Daoy (cell line): ENCODE measurements around the gene SUPT16H. TPM values are rescaled to one million over a fixed set of nuclear protein-coding genes. Genes with fewer than 3 reads are reported as not detected.
A peak's percentile ranks its signal among the peaks of the same experiment; 100 is the strongest.
"Not testable (repeated sequence)": the region's sequence is repeated elsewhere in the genome, so short reads cannot be mapped to it uniquely, and the experiment has no call there.

Experiments used
- DNase-seq: peaks from one replicate; pipeline ENCODE4 v3.0.0-alpha.2; 2015; ENCODE audit warnings: low read depth
- total RNA-seq: library from RNA; depleted of rRNA; stranded (reverse); fragments of >200 nt; shearing (Covaris generic); gene quantifications from 2 replicates; pipeline ENCODE4 v1.2.3, GENCODE V29; 2014; rRNA removed

The SUPT16H gene
- 196 and 201 TPM in 2 replicates for total RNA-seq

DNA sequence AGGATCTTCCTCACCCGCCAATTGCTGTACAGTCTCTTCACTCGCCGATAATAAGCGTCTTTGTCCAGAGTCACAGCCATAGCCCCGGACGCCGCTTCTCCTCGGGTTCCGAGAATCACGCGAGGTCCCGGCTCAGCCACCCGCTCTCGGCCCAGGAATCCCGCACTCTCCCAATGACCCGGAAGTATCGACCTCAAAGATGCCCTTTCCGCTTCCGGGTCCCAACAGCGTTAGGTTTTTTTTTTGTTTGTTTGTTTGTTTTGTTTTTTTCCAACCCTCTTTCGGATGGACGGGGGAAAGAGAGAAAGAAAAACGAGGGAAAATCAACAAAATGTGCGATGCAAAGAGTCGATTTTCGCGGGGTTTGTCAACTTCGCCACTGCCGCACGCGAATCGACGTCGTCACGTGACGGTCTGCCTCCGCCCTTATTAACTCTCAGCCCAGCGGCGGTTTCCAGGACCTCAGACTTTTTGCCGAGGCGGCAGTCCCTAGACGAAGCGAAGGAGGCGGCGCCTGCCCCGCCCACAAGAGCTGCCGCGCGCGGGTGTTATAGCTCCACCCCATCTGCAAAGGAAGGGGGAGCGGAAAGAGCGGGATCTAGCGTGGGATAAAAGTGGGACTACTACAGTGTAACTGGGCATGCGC is at the start of gene SUPT16H:
TSS of gene SUPT16H (minus strand) at position 172 of the 646 bp plus-strand sequence. CDS start at position 80, 92 bp downstream.
- DNase-seq: peak; percentile 98

DNA sequence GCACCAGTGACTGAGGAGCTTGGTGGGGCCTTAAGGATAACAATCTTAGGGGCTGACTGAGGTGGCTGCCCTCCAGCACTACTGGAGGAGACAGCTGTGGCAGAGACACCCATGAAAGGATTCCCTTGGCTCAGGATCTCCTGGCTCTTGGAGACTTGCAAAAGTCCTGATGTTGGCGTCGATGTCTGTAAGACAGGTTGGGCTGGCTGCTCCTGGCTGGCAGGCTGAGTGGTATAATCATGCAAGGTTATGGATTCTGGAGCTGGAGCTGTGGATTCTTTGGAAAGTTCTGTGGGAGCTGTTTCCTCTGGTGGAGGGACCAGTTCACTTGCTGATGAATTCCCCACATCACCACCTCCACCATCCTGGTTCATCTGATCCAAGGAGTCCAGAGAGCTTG is 47.3 kb upstream of the SUPT16H start:
- DNase-seq: no peak

DNA sequence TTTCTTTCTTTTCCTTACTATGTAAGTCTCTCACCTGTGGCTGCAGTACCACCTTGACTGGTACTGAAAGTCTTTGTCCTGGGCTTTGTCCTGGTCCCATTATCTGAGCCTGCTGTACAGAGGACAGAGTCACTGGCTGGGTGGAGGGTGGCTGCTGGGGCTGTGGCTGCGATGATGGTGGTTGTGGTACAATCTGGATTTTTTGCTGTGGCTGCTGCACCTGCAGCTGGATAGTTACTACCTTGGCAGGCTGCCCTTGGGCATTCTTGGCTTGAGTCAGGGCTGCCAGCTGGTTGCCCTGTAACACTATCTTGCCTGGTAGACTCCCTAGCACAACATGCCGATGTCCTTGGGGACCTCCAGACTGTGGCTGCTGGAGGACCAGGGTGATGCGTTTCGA is 45.1 kb upstream of the SUPT16H start:
- peak; percentile 10 for DNase-seq

DNA sequence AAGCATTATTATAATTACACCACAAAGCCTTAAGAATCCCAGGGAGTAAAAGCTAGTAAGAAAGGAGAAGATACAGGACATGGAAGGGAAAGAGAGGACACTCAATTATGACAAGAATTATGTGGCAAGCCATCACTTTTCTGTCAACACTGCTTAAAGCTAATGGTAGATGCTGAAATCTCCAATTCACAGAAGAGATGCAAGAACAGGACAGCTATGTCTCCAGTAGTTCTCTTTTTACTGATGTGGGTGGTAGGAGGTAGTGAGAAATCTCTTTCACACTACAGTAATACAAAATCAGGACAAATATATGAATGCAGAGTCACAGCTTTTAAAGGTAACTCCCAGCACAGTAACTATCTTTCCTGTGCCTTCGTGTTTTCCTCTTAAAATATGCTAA is 42.9 kb upstream of the SUPT16H start:
- no peak for DNase-seq

DNA sequence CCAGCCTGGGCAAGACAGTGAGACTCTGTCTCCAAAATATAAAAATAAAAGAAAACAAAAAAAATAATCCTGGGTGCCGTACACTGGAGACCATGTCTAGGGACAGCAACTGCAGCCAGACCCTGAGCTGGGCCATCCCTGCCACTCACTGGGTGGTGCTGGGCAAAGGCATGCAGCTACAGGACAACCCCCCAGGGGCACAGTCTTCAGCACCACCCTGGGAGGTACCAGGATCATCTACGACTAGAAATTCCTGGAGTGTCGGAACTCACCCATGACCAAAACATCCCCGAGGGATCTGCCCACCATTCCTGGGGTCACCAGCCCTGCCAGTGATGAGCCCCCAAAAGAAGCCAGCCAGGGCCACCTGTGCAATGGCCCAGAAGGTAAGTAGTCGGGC is 35.7 kb upstream of the SUPT16H start:
- DNase-seq: no peak

DNA sequence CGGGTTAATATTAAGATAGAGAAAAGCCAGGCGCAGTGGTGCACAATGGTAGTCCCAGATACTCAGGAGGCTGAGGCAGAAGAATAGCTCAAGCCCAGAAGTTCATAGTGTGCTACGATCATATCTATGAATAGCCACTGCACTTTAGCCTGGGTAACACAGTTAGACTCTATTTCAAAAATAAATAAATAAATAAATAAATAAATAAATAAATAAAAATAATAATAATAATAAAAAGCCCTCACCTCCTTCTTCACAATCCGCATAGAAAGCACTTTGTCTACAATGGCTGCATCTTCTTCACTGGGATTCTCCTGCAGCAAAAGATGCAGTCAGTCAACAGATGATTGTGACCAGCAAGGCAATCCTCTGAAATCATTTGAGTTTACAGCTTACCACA is 31.5 kb upstream of the SUPT16H start:
- no peak for DNase-seq

DNA sequence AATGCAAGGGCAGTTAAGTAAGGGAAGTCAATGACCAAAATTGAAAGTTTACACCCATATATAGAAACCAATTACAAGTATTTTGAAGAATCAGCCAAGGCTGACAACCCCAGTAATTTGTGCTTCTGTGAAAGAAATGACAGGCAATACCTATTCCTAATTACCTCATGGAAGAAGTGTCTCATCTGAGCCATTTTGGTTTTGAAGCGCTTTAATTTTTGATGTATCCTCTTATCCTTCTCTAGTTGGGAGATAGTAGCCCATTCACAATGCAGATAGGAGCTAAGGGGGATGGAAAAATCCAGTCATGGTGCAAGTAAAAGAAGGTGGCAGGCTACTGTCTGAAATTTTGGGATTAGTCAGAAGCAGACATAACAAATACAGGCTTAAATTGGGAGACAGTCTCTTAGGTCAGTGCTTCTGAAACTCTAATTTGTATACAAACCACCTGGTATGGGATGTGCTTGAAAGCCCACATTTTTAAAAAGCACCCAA is 30.4 kb upstream of the SUPT16H start:
- no peak for DNase-seq

DNA sequence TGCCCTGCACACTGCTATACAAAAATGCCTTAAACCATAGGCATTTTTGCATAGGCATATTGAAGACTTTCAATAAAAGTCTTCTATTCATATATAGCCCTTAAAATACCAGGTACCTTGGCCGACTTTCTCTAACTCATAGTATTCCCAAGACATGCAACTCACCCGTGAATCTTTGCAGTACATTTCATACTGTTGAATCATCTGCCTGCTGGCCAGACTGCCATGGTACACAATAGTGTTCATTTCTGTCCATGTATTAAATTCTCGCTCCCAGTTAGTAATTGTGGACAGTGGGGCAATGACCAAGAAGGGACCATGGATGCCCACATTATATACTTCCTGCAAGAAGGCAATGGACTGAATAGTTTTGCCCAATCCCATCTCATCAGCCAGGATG is 24.3 kb upstream of the SUPT16H start:
- peak; percentile 29 for DNase-seq

DNA sequence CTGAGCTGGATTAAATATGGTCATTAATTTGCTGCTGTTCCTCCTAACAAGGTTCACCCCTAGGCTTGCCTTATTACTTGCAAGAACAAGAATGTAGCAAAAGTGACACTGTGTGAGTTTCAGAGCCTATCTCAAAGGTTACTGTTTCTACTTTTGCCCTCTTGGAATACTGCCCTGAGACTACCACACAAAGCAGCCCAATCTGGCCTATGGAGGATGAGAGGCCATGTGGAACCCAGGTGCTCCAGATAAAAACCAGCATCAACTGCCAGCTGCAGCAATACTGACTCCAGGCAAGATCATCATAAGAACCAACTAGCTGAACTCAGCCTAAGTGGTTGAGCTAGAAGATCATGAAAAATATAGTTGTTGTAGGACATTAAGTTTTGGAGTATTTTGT is 22.4 kb upstream of the SUPT16H start:
- no peak for DNase-seq

DNA sequence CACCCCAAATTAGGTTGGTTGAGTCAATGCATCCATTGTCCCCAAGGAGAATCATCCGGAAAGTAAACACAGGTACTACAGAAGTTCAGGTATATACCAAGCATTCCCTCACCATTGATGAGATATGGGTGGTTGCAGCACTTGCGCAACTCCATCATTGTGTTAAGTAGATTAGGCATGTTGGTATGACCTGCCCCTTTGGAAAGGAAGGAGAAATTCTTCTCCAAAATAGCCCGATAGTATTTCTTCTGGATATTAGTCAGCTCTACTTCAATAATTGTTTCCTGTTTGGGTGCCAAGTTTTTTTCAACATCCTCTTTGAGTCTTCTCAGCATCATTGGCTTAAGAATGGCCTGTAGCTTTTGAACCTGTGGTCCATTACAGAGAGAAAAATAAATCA is 21.3 kb upstream of the SUPT16H start:
- no peak for DNase-seq

DNA sequence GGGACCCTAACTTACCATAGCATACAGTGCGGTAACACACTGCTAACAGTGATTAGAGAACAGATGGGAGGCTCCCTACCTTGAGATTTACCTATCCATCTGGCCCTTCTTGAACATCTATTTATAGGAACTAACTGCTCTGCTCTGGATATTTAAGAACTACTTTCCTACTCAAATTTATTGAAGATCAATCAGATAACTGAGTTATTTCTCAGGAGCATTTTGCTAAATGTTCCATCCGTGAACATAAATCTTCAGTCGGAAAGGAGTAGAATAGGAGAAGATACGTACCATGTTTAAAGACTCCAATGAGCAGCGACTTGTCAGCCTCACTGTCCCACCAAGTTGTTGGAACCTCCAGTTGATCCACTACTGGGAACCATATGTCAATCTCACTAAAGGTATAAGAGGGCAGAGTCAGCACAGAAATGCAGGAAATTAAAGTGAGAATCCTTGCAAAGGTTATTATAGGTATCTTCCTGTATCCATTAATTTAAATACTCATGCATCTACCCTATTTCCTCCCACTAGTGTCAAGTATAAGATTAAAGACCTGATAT is 15.6 kb upstream of the SUPT16H start:
- no peak for DNase-seq

DNA sequence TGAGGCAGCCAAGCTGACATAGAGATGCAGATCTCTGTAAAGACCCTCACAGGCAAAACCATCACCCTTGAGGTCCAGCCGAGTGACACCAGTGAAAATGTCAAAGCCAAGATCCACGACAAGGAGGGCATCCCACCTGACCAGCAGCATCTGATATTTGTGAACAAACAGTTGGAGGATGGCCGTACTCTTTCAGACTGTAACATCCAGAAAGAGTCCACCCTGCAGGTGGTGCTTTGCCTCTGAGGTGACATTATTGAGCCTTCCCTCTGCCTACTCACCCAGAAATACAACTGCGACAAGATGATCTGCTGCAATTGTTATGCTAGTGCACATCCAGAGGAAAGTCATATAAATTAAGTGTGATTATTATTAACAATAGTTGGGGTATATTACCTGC is 15.1 kb upstream of the SUPT16H start:
- no peak for DNase-seq

DNA sequence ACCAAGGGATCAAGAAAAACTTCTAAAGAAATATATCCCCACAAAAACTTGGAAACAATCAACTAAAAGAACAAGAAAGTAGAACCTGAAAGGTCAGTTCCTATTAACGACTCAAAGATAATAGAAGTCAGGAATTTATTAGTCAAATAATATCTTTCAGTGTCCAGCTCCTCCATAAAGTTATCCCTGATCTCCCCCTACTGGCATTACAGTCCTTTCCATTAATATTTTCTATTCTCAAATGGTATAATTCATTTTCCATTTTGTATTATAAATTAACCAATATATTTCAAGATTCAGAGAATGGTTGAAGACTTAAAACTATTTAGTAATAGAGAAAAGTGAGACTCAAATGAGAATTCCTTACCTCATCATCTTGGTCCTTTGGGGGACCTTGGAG is 11.6 kb upstream of the SUPT16H start:
- DNase-seq: no peak

DNA sequence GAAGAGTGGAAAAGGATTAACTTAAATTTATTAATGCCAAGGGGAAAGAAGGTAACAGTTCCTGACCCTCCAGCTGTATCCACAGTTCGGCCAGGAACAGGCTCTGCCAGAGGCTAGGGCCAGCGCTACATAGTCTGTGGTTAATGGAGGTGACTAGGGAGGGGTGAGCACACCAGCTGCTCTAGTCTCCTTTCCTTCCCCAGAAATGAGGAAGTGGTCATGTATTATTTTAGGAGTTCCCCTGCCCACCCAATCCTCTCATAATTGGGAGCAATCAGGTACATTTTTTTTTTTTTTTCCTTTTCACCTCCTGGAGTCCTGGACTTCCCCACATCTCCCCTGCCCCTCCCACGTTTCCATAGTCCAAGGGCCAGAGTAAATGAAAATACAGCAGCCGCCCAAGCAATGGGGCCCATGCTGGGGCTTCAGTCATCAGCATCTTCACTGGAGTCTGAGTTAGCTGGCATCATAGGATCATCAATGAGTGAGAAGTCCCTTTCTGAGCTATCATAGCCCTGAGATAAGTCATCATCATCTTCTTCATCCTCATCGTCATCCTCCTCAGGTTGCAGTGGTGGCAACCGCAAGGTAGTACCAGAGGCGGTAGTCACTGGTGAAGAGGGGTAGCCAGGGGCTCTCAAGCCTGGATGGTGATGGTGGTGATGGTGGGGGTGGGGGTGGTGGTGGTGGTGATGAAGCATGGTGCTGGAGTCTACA is 1.5 kb upstream of the SUPT16H start:
- DNase-seq: no peak

DNA sequence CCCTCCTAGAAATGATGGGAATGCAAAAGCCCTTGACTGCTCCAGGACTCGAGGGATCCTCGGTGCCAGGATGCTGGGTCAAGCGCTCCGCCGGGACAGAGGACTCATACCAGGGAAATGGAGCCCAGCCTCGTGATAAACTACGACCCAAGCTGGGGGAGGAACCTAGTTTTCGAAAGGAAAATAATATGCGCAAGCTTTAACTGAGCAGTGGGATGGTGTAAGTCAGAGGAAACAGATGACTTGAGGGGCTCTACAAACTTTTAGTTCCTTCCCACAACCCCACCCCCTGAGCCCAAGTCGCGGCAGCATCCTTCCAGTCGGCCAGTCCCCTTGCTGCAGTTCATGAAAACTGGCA is 654 bp upstream of the SUPT16H start:
- no peak for DNase-seq

DNA sequence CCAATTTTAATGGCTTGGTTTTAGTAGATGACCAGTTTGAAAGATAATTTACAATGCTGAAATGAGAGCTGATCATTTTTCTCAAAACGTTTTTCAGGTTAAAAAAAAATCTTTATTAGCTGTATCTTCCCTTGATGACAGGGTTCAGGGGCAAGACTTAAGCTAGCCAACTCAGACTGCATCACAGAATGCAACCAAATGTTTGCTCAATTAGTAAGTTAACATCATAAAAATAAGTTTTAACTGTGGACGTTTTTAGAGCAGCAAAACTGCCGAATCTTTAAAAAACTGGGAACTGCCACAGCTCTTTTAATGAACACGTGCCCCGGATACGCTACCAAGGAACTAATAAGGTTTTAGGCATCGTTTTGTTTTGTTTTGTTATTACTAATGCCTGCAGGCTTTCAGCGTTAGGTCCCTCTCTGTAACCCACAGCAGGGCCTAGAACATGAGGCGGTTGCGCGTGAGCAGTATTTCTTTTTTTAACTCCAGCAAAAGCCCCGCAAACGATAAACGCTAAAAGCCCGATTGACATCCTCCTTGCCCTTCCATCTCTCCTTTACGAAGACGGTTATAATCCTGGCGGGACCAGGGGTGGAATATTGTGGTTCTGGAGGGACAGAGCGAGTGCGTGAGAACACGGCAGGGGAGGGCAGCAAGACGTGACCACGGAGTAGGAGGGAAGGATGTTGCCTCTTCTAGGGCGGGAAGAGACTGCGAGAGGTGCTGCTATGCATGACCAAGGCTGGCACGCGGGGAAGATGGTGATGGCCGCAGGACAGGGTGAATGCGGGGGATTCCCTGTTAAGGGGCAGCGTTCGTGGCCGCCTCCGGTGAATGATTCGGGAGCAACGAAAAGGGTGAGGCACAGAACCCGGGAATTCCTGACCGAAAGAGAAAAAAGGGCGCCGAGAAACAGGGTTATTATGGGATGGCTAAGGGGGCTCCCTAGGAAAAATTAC is 652 bp downstream of the SUPT16H start:
- peak; percentile 80 for DNase-seq

DNA sequence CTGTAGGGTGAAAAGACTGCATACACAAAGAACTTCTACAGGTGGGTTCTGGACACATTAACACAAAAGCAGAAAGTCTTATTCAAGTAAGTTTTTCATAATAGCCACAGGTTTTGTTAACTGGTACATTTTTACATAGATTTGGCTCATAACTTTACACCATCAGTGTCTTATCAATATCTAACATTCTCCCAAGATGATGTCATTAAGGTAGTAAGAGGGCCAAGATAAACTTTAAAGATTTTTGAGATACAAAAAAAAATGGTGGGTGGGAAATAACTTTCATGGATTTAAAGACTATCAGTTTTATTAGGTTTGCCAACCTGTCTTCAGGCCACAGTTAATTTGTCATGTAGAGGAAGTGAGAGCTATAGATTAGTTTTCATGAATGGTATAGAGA is 1.7 kb downstream of the SUPT16H start:
- DNase-seq: no peak

DNA sequence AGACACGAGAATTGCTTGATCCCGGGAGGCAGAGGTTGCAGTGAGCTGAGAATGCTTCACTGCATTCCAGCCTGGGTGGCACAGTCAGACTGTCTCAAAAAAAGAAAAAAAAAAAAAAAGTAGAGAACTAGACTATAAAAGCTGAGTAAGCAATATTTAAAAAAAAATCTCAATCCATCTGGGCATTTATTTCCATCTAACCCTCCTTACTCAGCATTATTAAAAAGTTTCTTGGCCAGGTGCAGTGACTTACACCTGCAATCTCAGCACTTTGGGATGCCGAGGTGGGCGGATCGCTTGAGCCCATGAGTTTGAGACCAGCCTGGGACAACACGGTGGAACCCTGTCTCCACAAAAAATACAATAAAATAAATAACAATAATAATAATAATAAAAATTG is 4.5 kb downstream of the SUPT16H start:
- no peak for DNase-seq

DNA sequence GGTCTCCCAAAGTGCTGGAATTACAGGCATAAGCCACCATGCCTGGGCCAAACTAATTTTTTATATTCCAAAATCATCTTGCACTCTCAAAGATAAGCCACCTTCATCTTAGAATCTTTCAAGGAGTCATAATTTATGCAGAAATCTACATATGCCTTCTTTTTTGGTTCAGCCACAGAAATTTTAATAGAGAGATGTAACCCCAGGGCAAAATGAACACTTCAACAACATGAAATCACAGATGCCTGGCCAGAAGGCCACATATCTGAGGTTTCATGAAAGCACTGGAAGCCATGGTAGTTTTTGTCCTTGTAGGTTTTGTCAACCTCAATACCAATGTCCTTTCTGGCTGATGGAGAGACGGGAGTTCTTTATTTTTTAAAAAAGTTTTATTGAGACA is 9.8 kb downstream of the SUPT16H start:
- DNase-seq: no peak

DNA sequence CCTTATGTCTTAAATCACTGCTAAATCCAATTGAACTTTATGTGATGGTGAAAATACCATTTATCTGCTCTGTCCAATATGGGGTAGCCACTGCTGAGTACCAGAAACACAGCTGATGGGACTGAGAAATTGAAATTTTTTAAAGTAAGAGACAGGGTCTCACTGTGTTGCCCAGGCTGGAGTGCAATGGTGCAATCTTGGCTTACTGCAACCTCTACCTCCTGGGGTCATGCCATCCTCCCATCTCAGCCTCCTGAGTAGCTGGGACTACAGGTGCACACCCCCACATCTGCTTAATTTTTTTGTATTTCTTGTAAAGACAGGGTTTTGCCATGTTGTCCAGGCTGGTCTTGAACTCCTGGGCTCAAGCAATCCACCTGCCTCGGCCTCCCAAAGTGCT is 11.0 kb downstream of the SUPT16H start:
- not testable (repeated sequence) for DNase-seq

DNA sequence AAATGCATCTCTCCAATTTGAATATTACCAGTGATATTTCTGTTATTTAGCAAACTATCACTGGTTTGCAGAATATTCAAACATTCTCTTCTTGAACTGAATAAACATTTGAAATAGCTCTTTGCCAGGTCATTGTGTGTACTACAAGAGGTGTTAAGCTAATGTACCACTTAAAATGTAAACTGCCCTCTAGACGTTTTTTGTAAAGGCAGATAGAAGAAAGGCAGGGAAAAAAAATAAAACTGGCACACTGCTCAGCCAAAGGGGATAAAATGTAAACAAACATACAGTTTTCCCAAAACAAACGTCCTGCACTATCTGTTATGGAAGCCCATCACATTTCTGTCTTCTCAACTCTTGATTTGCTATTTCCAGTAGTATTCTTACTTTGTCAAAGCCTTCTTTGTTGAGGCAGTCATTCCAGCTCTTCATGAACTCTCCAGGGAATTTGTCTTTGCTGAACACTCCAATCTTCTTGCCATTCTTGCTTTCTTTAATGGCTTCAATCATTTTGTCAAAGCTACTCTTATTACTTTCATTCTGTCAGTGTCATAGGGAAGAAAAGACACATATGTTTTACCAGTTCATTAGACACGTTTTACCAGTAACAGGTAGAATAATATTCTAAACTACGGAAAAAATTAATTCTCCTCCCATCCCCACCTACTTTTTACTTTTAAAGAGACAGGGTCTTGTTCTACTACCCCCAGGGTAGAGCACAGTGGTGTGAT is 13.7 kb downstream of the SUPT16H start:
- no peak for DNase-seq
